Stimulated activated CD4-positive, alpha-beta T cell treated with anti-CD3 and anti-CD28 coated beads, Interleukin-15, amount 100 ng/mL, for 48 hours (primary cell): ENCODE results near the gene RSRP1.

Experiments
- DNase-seq, 2 donors: peaks; one replicate each; pipeline ENCODE4 v3.0.0-alpha.2; 2020; ENCODE audit warnings: low read depth in 2 of 2

RSRP1 gene

DNA sequence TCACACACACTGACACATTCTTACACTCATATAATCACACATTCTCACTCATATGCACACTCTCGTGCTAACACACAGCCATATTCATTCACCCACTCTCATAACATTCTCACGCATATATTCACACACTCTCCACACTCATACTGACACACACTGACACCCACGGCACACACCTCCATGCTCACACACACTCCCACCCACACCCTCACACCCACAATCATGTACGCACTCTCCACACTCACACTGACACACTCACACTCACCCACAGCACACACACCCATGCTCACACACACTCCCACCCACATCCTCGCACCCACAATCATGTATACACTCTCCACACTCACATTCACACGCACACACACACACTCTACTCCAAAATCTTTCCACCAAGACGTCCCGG is 53.2 kb downstream of the RSRP1 start:
- no peak for DNase-seq

- DNase-seq, result no peak
Measured at GRCh38 chr1:25193229-25193628, 54.0 kb downstream of the RSRP1 start.
